AG20443 (cell line): Measurements from ENCODE around the gene RHBDL3.
A peak's percentile ranks its signal among the peaks of the same experiment; 100 is the strongest.
"Not testable (repeated sequence)": the region's sequence is repeated elsewhere in the genome, so short reads cannot be mapped to it uniquely, and the experiment has no call there.

Experiments used
- DNase-seq: peaks from one replicate; pipeline ENCODE4 v3.0.0; 2012; ENCODE audit warnings: low spot score, mixed read lengths

The RHBDL3 gene, protein sequence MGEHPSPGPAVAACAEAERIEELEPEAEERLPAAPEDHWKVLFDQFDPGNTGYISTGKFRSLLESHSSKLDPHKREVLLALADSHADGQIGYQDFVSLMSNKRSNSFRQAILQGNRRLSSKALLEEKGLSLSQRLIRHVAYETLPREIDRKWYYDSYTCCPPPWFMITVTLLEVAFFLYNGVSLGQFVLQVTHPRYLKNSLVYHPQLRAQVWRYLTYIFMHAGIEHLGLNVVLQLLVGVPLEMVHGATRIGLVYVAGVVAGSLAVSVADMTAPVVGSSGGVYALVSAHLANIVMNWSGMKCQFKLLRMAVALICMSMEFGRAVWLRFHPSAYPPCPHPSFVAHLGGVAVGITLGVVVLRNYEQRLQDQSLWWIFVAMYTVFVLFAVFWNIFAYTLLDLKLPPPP

GRCh38 chr17:32265192-32265923 lies at the start of gene RHBDL3:
RHBDL3 (plus strand) TSS chr17:32265832; CDS start chr17:32266190, 358 bp downstream.
- DNase-seq = peak; percentile 73

GRCh38 chr17:32222621-32223020 lies 43.0 kb upstream of the RHBDL3 start:
- no peak for DNase-seq

- no peak for DNase-seq
Measured at GRCh38 chr17:32223703-32224102, 41.9 kb upstream of the RHBDL3 start.

DNA sequence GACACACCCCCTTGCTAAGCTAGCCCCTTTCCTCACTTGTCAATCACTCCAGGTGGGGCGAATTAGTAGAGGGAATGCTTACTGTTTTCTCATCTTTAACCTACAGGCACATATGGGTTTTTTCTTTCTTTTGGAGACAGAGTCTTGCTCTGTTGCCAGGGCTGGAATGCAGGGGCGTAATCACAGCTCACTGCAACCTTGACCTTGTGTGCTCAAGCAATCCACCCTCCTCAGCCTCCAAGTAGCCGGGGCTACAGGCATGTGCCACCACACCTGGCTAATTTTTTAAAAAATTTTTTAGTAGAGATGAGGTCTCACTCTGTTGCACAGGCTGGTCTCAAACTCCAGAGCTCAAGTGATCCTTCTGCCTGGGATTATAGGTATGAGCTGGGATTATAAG lies 38.7 kb upstream of the RHBDL3 start:
- DNase-seq = no peak

GRCh38 chr17:32227910-32228309 lies 37.7 kb upstream of the RHBDL3 start:
- DNase-seq = no peak

DNA sequence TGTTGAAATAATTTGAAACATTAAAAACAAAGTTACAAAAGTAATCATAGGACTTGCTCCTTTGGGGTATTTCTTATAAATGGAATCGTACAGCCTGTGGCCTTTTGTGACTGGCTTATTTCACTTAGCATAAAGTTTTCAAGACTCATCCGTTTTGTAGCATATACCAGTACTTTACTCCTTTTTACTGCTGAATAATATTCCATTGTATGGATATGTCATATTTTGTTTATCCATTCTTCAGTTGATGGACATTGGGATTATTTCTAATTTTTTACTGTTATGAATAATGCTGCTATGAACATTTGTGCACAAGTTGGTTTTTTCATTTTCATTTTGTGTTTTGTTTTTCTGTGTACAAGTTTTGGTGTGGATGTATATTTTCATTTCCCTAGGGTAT lies 30.0 kb upstream of the RHBDL3 start:
- DNase-seq = no peak

DNA sequence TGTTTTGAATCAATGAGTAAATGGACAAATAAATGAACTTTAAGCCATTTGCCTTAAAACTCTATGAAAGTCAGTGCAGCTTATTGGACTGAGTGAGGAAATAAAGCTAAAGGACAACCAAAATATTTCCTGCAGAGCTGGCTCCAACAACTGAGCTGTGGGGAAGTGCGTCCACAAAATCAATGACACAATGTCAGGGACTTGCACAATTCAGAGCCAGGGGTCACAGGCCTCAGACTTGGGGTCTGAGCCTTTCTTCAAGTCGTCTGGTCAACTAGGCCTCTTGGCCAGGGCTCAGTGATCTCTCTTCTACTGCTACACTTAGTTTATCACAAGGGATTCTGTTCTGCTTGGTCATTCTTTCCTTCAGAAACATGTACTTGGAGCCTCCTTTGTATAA lies 26.2 kb upstream of the RHBDL3 start:
- no peak for DNase-seq

GRCh38 chr17:32240750-32241149 lies 24.9 kb upstream of the RHBDL3 start:
- no peak for DNase-seq

DNA sequence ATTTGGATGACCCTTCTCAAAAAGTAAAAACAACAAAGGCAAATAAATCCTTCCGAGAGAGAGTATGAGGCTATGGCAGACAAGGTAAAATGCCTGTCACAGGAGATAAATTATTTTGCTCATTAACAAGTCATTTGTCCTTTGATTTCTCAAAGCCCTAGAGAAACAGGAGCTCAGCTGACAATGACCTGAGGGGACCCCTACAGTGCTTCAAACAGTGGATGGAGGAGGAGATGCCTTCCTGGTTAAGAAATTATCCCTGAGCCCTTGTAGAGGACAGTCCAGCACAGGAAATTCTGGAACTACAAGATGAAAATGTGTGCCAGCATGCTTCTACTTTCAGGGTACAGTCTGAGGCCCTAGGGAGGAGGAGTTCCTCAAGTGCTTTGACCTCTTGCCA lies 24.0 kb upstream of the RHBDL3 start:
- no peak for DNase-seq

DNA sequence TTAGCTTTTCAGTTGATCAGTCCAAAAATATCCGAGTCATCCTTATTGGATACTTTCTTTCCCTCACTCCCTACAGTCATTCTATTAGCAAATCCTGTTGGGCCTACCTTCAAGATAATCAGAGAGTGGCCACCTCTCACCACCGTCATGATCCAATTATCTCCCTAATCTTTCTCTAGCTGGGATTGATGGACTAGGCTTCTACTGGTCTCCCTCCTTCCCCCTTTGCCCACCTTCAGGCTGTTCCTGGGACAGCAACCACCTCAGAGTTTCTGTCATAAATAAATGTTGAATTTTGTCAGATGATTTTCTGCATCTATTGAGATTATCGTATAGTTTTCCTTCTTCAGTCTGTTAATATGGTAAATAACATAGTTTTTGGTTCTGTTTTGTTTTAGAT lies 16.2 kb upstream of the RHBDL3 start:
- no peak for DNase-seq

GRCh38 chr17:32253117-32253611 lies 12.5 kb upstream of the RHBDL3 start:
- DNase-seq = peak; percentile 90

DNA sequence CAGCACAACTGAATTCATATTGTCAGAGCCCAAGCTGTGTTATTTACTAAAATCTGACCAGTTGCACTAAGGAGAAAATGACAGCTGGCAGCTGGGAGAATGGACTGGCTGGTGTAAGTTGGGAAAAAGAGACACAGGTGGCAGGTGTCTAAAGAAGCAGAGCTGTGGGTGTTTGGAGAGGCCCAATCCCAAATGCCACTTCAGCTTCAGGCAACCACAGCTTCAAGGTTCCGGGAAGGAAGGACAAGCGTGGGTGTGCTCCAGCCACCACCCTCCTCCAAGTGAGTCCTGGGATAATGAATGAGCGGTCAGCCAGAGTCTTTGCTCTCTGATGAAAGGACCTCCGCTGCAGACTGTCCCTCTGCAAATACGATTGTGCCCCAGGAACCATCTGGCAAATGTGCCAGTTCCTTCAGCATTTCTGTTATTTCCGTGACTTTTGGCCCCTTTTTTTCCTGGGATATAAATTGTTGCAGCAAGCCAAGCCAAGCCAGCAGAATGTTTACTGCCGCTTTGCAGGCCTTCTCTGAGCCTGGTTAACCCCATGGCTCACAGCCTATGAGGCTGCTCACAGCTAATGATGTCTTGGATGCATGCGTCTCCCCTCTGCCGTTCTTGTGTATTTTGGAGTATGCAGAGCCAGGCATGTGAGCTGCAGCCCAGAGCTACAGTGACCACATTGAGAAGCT lies 9.5 kb upstream of the RHBDL3 start:
- no peak for DNase-seq

- DNase-seq = no peak
Measured at GRCh38 chr17:32256701-32257019, 9.0 kb upstream of the RHBDL3 start.

DNA sequence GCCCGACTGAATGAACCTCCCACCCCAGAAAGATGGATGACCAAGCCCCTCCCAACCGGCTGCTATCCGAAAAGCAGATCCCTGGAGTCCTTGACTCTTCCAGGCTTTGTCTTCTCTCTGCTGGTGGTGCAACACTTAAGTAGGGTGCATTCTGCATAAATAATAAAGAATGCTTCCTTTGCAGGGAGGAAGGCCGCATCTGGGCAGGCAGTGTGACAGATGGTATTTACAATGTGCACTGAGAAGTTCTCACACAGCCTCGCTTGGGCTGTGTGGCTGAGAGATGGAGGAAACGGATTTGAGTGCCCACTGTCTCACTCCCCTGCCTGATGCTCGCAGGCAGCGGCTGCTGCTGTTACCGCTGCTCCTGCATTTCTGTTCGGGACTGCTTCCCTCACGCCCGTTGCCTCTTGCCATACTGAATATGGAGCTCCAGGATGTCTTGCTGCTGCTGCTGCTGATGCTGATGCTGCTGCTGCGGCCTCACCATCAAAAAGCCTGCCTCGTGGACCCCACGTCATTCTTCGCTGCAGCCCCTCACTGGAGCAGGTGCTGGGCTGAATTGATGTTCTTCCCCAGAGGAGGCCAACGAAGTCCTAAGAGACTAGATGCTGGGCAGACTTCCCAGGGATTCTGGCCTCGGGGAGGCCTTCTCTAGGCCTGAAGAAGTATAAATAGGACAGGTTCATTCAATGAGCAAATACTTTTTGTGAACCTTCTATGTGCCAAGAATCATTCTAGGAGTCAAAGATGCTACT lies 7.1 kb upstream of the RHBDL3 start:
- DNase-seq = no peak

GRCh38 chr17:32259586-32259985 lies 6.0 kb upstream of the RHBDL3 start:
- peak; percentile 82 for DNase-seq

- DNase-seq = no peak
Measured at GRCh38 chr17:32261417-32261736, 4.3 kb upstream of the RHBDL3 start.

GRCh38 chr17:32261936-32262510 lies 3.6 kb upstream of the RHBDL3 start:
- DNase-seq = no peak

- not testable (repeated sequence) for DNase-seq
Measured at GRCh38 chr17:32263515-32263914, 2.1 kb upstream of the RHBDL3 start.

GRCh38 chr17:32264140-32264799 lies 1.4 kb upstream of the RHBDL3 start:
- no peak for DNase-seq

DNA sequence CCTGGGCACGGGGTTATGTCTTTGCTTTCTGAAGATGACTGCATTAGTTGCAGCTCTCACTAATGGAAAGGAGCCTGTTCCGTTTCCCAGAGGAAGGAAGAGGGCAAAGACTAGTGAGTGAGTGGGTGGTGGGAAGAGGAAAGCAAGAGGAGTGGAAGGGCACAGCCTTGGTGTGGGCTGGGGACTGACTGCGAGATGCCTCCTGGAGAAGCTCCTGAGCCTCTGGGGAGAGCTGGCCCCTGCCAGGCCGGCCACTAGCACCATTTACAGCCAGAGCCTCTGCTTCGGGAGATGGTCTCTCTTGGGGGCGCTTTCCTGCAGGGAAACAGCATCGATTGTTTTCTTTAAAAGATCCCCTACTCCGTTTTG lies 825 bp upstream of the RHBDL3 start:
- no peak for DNase-seq

DNA sequence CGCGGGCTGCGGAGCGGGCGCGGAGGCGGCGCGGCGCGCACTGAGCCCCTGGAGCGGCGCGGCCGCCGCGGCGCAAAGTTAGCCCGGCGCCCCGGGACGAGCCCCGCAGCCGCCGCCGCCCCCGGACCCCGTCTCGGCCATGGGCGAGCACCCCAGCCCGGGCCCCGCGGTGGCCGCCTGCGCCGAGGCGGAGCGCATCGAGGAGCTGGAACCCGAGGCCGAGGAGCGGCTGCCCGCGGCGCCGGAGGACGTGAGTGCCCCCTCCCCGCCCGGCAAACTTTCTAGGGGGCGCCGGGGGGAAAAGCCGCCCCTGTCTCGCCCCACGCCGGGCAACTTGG lies 388 bp downstream of the RHBDL3 start:
- DNase-seq = no peak
